Coronary artery (tissue), 2 donors: ENCODE measurements around the gene PPP3R1.
A peak's percentile ranks its signal among the peaks of the same experiment; 100 is the strongest.

Source experiments
- DNase-seq: peaks from one replicate; pipeline ENCODE4 v3.0.0-alpha.2; 2017; ENCODE audit warnings: low spot score
- H3K27ac ChIP-seq, 2 donors: fragments of 200-600 bp; sonication (generic); one replicate each; pipeline ENCODE4 v1.5.1; 2016 to 2019
- H3K4me3 ChIP-seq: fragments of 200-600 bp; sonication (generic); 2 replicates; pipeline ENCODE4 v1.5.1; 2016; ENCODE audit warnings: mild to moderate bottlenecking, moderate library complexity
- TF ChIP-seq, protein P1 (sequence below): fragments of 200-600 bp; sonication (generic); IDR thresholded peaks from one replicate; pipeline ENCODE4 v1.5.1; 2019; ENCODE audit warnings: antibody characterized with exemption

The PPP3R1 gene

DNA sequence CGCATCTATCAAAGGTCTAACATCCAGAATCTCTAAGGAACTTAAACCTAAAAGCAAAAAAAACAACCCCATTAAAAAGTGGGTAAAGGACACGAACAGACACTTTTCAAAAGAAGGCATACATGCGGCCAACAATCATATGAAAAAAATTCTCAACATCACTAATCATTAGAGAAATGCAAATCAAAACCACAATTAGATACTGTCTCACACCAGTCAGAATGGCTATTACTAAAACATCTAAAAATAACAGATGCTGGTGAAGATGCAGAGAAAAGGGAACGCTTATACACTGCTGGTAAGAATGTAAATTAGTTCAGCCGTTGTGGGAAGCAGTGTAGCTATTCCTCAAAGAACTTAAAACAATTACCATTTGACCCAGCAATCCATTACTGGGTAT is 38.0 kb downstream of the PPP3R1 start:
- no peak for DNase-seq
- TF ChIP-seq, protein P1, sequence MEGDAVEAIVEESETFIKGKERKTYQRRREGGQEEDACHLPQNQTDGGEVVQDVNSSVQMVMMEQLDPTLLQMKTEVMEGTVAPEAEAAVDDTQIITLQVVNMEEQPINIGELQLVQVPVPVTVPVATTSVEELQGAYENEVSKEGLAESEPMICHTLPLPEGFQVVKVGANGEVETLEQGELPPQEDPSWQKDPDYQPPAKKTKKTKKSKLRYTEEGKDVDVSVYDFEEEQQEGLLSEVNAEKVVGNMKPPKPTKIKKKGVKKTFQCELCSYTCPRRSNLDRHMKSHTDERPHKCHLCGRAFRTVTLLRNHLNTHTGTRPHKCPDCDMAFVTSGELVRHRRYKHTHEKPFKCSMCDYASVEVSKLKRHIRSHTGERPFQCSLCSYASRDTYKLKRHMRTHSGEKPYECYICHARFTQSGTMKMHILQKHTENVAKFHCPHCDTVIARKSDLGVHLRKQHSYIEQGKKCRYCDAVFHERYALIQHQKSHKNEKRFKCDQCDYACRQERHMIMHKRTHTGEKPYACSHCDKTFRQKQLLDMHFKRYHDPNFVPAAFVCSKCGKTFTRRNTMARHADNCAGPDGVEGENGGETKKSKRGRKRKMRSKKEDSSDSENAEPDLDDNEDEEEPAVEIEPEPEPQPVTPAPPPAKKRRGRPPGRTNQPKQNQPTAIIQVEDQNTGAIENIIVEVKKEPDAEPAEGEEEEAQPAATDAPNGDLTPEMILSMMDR: no peak
- no peak overlapping the region for H3K27ac ChIP-seq
- H3K4me3 ChIP-seq: no peak overlapping the region

DNA sequence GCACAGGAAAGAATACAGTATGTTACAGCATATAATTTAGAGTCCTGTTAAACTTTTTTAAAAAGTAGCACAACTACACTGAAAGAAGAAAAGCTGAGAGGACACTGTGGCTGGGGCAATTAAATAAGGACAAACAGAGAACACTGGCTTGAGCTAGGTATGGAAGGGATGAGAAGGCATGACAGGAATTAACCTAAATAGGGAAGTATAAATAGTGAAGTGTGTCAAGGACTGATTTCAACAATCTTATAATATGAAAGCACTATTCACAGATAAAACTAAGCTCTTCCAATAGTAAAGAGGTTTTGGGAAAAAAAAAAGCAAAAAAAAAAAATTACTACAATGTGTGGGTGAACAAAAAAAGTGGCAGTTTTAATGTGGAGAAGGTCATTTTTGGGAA is 45.5 kb downstream of the PPP3R1 start:
- H3K27ac ChIP-seq: no peak overlapping the region
- DNase-seq: no peak
- TF ChIP-seq, protein P1: no peak
- no peak overlapping the region for H3K4me3 ChIP-seq

DNA sequence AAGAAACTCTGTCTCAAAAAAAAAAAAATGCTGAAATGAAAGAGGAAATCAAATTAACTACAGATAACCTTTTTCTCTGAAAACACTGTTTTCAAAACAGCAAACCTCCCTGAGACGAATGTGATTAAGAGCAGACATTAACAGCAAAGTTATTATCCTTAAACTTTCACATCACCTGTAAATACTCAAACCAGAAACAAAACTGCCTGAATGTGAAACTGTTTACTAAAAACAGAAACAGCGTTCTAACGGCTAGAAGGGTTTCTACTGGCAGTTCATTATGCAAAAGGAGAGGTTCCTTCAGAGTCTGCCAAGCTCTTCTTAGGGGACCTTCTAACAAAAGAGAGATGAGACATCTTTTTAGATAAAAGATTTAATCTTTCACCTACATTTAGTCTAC is 48.7 kb downstream of the PPP3R1 start:
- Histone ChIP-seq H3K27ac (no peak overlapping the region), H3K4me3 (no peak overlapping the region)
- DNase-seq: no peak
- TF ChIP-seq, protein P1: no peak

DNA sequence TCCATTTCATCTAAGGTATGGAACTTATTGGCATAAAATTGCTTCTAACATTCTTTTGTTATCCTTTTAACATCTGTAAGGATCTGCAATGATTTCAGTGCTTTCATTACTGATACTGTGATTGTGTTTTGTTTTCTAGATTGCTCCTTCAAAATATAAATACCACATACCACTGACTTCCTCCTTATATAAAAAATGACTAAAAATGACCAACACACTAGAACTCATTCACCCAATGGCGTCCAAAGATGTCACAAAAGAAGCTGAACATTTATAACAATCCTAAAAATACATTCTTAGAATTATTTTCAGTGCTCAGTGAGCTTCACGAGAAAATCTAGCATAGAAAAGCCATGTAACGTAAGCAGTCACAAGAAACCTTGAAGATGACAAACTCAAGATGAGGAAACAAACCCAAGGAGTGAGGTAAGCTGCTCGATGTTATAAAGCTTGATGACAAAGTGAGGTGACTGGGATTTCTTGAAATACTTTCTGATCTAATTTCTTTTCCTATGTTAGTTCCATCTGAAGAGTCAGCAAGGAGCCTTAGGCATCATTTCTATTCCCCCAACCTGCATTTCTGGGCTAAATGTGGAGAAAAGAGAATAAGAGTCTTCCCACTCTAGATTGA is 52.1 kb downstream of the PPP3R1 start:
- Histone ChIP-seq H3K27ac (no peak overlapping the region), H3K4me3 (no peak overlapping the region)
- no peak for DNase-seq
- TF ChIP-seq, protein P1: no peak

DNA sequence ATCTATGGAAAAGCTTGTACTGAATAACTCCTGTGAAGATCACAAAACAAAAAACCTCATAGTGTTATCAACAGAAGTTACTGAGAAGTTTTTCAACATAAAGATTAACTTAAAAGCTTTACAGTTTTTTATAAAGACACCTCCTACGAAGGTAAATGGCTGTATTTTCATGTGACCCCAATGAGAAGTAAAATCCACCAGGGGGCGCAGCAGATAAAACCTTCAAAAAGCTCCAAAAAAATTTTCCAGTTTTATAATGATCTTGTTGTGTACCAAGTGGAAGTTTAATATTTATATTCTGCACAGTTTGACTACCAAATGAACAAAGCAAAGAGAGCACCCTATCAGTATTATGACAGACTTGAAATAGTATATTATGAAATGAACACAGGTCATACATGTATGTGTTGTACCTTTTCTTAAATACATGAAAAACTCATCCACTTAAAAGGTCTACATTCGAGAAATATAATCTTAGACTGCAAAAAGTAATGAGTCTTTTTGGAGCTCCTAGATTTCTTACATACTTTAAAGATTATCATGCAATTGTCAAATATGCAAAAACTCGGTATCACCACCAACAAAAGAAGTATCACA is 56.1 kb downstream of the PPP3R1 start:
- no peak for DNase-seq
- TF ChIP-seq, protein P1: peak; percentile 49
- Histone ChIP-seq H3K4me3 (no peak overlapping the region), H3K27ac (no peak overlapping the region)

DNA sequence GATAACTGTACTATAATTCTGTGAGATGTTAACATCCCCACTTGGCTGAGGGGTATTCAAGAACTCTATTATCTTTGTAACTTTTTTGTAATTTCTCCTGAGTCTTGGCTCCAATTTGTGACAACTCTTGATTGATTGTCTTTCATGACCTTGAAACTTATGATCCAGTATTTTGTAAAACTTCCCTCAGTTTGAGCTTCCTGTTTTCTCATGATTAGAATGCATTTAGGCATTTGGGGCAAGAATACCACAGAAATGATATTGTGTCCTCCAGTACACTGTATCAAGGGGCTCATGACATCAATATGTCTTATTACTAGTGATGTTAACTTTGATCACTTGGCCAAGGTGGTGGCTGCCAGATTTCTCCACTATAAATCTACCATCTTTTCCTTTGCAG is 57.2 kb downstream of the PPP3R1 start:
- peak overlapping the region in 1 of 2 donors; percentile 2 for H3K27ac ChIP-seq

More for the DNA sequence above, 57.2 kb downstream of the PPP3R1 start:
- H3K4me3 ChIP-seq: no peak overlapping the region
- DNase-seq: no peak
- TF ChIP-seq, protein P1: no peak
